Ramos (cell line): ENCODE data around the gene SCAPER.
"Not testable (repeated sequence)": the region's sequence is repeated elsewhere in the genome, so short reads cannot be mapped to it uniquely, and the experiment has no call there.

Experiments
- in situ Hi-C: fragments of 300-500 bp; cut with MboI; formaldehyde crosslinking; loops from one replicate; pipeline ENCODE4 v1.14.3; 2022; ENCODE audit warnings: low sequenced_read_pairs; ENCODE audit not compliant: unreplicated experiment

SCAPER gene

DNA sequence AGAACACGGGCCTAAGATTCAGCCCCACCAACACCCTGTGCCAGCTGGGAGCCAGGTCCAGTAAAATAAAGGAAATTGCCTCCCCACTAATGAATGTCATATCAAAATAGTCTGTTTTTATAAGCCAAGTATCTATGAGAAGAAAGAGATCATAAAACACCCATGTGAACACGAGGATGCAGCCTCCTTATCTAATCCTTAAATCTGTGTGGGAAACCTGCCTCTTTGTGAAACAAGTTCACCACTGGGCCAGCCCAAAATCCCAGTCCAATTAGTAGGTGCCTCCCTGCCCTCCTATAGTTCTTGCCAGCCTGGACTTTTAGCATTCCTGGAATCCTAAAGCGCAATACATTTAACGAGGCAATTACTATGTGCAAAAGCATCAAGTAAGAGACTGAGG lies 42.0 kb downstream of the SCAPER start:
- in situ Hi-C loops = no loop called here

DNA sequence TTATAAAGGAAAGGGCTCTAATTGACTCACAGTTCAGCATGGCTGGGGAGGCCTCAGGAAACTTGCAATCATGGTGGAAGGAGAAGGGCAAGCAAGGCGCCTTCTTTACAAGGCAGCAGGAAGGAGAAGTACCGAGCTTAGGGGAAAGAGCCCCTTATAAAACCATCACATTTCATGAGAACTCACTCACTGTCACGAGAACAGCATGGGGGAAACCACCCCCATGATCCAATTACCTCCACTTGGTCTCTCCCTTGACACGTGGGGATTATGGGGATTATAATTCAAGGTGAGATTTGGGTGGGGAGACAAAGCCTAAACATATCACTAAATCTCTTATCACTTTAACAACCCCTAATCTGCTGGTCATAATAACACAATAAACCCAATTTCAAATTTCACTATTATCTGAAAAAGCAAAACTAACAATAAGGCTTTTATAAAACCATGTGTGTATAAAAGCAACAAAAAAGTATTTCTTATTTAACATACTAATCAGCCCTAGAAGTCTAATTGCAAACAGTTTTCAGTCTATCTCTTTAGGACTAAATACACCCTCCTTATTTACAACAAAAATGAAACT lies 43.2 kb downstream of the SCAPER start:
- in situ Hi-C loops = no loop called here

- in situ Hi-C loops = no loop called here
These were observed 44.9 kb downstream of the SCAPER start for GRCh38 chr15:76860201-76860600.

GRCh38 chr15:76850367-76850766 lies 54.8 kb downstream of the SCAPER start:
- in situ Hi-C loops = not testable (repeated sequence)

DNA sequence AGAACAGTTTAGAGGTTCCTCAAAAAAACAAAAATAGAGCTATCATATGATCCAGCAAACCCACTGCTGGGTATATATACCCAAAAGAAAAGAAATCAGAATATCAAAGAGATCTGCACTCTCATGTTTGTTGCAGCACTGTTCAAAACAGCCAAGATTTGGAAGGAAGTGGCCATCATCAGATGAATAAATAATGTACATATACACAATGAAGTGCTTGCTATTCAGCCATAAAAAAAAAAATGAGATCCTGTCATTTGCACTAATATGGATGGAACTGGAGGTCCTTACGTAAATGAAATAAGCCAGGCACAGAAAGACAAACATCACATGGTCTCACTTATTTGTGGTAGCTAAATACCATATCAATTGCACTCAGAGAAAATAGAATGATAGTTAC lies 58.4 kb downstream of the SCAPER start:
- in situ Hi-C loops = no loop called here

DNA sequence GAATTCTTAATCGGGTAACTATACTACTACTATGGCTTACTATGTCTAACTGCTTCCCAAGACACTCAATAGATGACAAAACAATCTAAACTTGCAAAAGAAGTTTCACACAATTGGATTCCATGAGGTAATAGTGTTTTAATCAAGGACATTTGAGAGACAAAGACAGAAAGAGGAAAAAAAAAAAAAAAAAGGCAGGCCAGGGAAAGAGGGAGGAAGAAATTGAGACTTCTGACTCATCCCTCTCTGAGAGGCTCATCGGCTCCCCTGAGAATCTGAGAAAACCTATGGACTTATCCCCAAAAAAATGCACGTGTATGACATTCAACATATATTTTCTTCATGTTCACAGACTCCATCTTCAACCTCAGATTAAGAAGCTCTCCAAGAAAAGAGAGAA lies 61.0 kb downstream of the SCAPER start:
- in situ Hi-C loops = no loop called here

DNA sequence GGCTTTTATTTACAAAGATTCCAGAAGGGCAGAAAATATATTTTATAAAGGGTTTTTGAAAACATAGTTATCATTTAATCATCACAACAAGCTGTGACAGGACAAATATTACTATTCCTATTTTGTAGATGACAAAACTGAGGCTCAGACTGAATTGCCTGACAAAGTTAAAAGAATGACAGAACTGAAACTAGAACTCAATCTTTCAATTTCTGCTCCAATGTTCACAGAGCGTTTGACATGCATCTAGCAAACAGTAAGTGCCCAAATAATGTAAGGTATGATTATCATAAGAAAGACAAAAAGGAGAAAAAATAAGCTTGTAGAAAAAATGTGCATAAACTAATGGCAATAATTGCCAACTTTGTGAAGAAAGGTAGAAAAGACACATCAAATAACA lies 61.9 kb downstream of the SCAPER start:
- in situ Hi-C loops = no loop called here

DNA sequence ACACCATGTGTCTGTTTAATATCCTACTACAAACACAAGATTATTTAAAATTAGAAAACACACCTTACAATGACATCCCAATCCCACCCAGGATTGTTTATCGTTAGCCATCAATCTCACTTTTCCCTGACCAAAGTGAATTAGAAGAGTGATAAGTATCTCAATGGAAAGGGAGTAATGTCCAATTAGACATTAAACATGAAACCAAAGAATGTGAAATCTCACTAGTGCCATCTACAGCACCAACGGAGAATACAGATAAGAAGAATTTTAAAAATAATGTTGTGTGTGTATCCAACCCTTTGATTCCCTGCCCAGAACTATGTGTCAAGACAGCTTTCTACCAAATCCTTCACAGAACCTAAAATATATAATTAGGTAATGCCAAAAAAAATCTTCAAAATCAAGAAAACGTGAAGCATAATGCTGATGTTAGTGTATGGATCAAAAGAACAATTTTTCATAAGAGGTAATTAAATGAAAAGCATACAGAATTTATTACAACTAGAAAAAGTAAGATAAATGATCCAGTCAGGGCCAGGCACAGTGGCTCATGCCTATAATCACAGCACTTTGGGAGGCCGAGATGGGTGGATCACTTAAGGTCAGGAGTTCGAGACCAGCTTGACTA lies 64.2 kb downstream of the SCAPER start:
- in situ Hi-C loops = no loop called here

- in situ Hi-C loops = no loop called here
These were observed 66.0 kb downstream of the SCAPER start for GRCh38 chr15:76839173-76839572.

- in situ Hi-C loops = no loop called here
These were observed 67.7 kb downstream of the SCAPER start for GRCh38 chr15:76837474-76837873.

- in situ Hi-C loops = no loop called here
These were observed 75.2 kb downstream of the SCAPER start for GRCh38 chr15:76829939-76830338.

GRCh38 chr15:76823890-76824289 lies 81.2 kb downstream of the SCAPER start:
- in situ Hi-C loops = no loop called here

- in situ Hi-C loops = no loop called here
These were observed 81.8 kb downstream of the SCAPER start for GRCh38 chr15:76823303-76823702.

- in situ Hi-C loops = not testable (repeated sequence)
These were observed 86.2 kb downstream of the SCAPER start for GRCh38 chr15:76818926-76819325.

GRCh38 chr15:76815421-76815820 lies 89.7 kb downstream of the SCAPER start:
- in situ Hi-C loops = no loop called here

DNA sequence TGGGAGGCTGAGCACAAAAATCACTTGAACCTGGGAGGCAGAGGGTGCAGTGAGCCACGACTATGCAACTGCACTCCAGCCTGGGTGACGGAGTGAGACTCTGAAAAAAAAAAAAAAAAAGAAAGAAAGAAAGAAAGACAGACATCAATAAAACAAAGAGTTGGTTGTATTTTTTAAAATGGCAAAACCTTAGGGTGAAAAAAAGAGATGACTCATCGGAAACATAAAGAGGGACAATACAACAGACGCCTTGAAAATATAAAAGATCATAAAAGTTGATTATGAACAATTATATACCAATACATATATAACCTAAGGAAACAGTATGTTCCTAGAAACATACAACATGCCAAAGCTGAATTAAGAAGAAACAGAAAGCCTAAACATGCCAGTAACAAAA lies 92.8 kb downstream of the SCAPER start:
- in situ Hi-C loops = no loop called here

GRCh38 chr15:76809412-76810103 lies 95.6 kb downstream of the SCAPER start:
- in situ Hi-C loops = no loop called here

DNA sequence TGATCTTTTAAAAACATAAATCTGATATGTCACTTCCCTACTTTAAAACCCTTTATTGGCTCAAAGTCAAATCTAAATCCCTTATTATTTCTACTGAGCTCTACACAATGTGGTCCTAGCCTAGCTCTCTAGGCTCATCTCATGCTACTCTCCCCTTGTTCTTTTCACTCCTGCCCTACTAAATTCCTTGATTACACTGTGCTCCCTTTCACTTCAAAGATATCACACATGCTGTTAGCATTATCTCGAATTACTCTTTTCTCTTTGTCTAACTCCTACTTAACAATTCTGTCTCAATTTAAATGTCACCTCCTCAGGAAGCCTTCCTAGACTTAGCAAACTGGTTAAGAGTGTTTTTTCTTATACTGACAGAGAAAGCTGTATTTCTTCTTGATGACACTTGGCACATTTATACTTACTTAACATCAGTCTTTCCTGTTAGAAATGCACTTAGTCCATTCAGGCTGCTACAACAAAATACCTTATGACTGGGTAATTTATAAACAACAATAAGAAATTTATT lies 102.0 kb downstream of the SCAPER start:
- in situ Hi-C loops = no loop called here

DNA sequence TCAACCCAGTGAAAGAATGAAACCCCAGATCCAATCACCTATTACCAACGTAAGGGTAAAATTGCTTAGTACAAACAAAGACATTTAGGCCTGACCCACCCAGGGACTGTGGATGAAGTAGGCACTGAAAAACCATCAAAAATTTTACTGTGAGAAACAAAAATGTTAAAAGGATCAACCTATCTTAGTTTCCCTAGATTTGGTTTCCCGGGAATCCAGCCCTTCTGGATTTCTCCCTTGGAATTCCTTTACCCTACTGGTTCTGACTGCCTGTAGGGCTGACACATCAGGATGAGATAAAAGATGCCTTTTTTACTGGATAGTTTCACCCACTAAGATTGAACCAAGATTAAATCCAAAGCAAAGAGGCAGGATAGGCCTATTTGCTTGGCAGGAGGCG lies 102.7 kb downstream of the SCAPER start:
- in situ Hi-C loops = no loop called here

- in situ Hi-C loops = no loop called here
These were observed 105.4 kb downstream of the SCAPER start for GRCh38 chr15:76799760-76800159.

DNA sequence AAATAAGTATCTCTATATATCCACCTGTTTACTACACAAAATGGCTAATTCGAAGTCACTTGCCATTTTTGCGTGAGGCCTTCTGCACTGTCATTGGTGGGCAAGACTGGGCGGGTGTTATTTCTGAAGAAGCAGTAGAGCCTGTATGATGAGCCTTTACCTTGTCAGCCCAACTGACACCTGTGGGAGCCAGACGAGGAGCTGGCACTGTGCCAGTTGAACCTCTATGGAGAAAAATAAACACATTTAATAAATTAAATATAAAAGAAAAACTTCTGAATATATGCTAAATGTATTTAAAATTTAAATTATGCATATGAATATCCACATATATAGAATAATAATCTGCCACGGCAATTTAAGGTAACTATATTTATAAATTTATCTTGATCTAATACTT lies 109.9 kb downstream of the SCAPER start:
- in situ Hi-C loops = no loop called here

DNA sequence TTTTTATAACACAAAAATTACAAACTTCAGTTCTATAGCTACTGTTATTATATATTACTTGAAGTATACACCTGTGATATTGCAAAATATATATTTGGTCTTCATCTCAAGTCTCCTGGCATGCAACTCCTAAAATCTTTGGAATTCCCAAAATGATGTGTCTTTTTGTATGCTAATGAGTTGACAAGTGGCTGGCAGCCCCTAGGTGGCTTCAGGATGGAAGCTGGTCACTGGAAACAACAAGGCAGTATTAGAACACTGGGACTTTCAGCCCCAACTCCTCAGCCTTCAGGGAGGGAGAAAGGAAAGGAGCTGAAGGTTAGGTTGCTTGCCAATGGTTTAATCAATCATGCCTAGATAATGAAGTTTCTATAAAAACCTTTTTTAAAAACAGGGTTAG lies 112.0 kb downstream of the SCAPER start:
- in situ Hi-C loops = no loop called here
